NT2/D1 (cell line): Measurements from ENCODE around the gene CH25H.

ENCODE experiments used
- DNase-seq: peaks from one replicate; pipeline ENCODE4 v3.0.0-alpha.2; 2011; ENCODE audit warnings: low read depth, low spot score
- H3K27me3 ChIP-seq: 2 replicates; pipeline ENCODE4 v1.6.0; 2011; ENCODE audit warnings: mild to moderate bottlenecking; ENCODE audit not compliant: insufficient read length, insufficient read depth
- H3K36me3 ChIP-seq: 2 replicates; pipeline ENCODE4 v1.6.1; 2011; ENCODE audit warnings: mild to moderate bottlenecking, low read length, mixed read lengths; ENCODE audit not compliant: insufficient read depth, insufficient read length
- H3K4me1 ChIP-seq: 2 replicates; pipeline ENCODE4 v1.5.1; 2011; ENCODE audit not compliant: insufficient read depth, insufficient read length
- H3K4me3 ChIP-seq: 2 replicates; pipeline ENCODE4 v1.5.1; 2011; ENCODE audit warnings: low read depth; ENCODE audit not compliant: insufficient read length
- H3K9ac ChIP-seq: 2 replicates; pipeline ENCODE4 v1.6.0; 2011; ENCODE audit warnings: low read depth; ENCODE audit not compliant: insufficient read length
- H3K9me3 ChIP-seq: 2 replicates; pipeline ENCODE4 v1.5.1; 2011; ENCODE audit warnings: mild to moderate bottlenecking, low read length; ENCODE audit not compliant: insufficient read depth
- SUZ12 ChIP-seq: IDR thresholded peaks from 2 replicates; pipeline ENCODE4 v1.6.1; 2011; ENCODE audit not compliant: insufficient read length, insufficient read depth; ENCODE audit errors: extremely low read depth
- YY1 ChIP-seq: IDR thresholded peaks from 2 replicates; pipeline ENCODE4 v1.6.1; 2011; ENCODE audit not compliant: insufficient read length, insufficient read depth
- ZNF274 ChIP-seq: IDR thresholded peaks from 2 replicates; pipeline ENCODE4 v1.6.1; 2011; ENCODE audit warnings: mild to moderate bottlenecking, low read depth, low read length

CH25H gene

GRCh38 chr10:89215511-89215910 lies 8.4 kb upstream of the CH25H start:
- no peaks in the 10 kb centered on the region for H3K36me3 ChIP-seq
- H3K4me1 ChIP-seq, result no peaks in the 10 kb centered on the region
- no peak overlapping the region for H3K9ac ChIP-seq
- TF ChIP-seq YY1 (no peak), ZNF274 (no peak), SUZ12 (no peak)
- no peaks in the 10 kb centered on the region for H3K9me3 ChIP-seq
- H3K27me3 ChIP-seq, result peaks cover 6% of the 10 kb centered on the region
- H3K4me3 ChIP-seq, result no peak overlapping the region
- no peak for DNase-seq

GRCh38 chr10:89214566-89215165 lies 7.5 kb upstream of the CH25H start:
- H3K4me1 ChIP-seq, result no peaks in the 10 kb centered on the region
- no peak overlapping the region for H3K9ac ChIP-seq
- peaks cover 13% of the 10 kb centered on the region for H3K27me3 ChIP-seq
- no peak for DNase-seq
- no peaks in the 10 kb centered on the region for H3K9me3 ChIP-seq
- no peaks in the 10 kb centered on the region for H3K36me3 ChIP-seq
- TF ChIP-seq ZNF274 (no peak), YY1 (no peak), SUZ12 (no peak)
- no peak overlapping the region for H3K4me3 ChIP-seq

- H3K9ac ChIP-seq, result no peak overlapping the region
- TF ChIP-seq ZNF274 (no peak), SUZ12 (no peak), YY1 (no peak)
- DNase-seq, result no peak
- no peaks in the 10 kb centered on the region for H3K36me3 ChIP-seq
- H3K4me1 ChIP-seq, result no peaks in the 10 kb centered on the region
- H3K27me3 ChIP-seq, result peaks cover 27% of the 10 kb centered on the region
- H3K9me3 ChIP-seq, result no peaks in the 10 kb centered on the region
- no peak overlapping the region for H3K4me3 ChIP-seq
These were observed 6.2 kb upstream of the CH25H start for GRCh38 chr10:89213191-89213808.

GRCh38 chr10:89210794-89211425 lies 3.8 kb upstream of the CH25H start:
- Histone ChIP-seq H3K4me1 (peaks cover 6% of the 10 kb centered on the region), H3K9me3 (no peaks in the 10 kb centered on the region), H3K9ac (no peak overlapping the region), H3K36me3 (no peaks in the 10 kb centered on the region), H3K27me3 (peaks cover 51% of the 10 kb centered on the region), H3K4me3 (no peak overlapping the region)
- DNase-seq, result no peak
- TF ChIP-seq SUZ12, result no peak
- no peak for TF ChIP-seq ZNF274

GRCh38 chr10:89209718-89210117 lies 2.6 kb upstream of the CH25H start:
- H3K4me1 ChIP-seq, result peaks cover 6% of the 10 kb centered on the region
- H3K4me3 ChIP-seq, result no peak overlapping the region
- no peak overlapping the region for H3K9ac ChIP-seq
- H3K9me3 ChIP-seq, result no peaks in the 10 kb centered on the region
- DNase-seq, result no peak
- peaks cover 63% of the 10 kb centered on the region for H3K27me3 ChIP-seq
- no peaks in the 10 kb centered on the region for H3K36me3 ChIP-seq
- TF ChIP-seq YY1 (no peak), SUZ12 (no peak), ZNF274 (no peak)

- Histone ChIP-seq H3K27me3 (peaks cover 70% of the 10 kb centered on the region), H3K9me3 (no peaks in the 10 kb centered on the region), H3K4me3 (peak overlapping the region; percentile 33), H3K4me1 (peaks cover 6% of the 10 kb centered on the region), H3K36me3 (no peaks in the 10 kb centered on the region), H3K9ac (peak overlapping the region; percentile 72)
- DNase-seq, result no peak
- TF ChIP-seq ZNF274 (no peak), YY1 (no peak), SUZ12 (no peak)
These were observed 859 bp upstream of the CH25H start for GRCh38 chr10:89207801-89208551.

- H3K9ac ChIP-seq, result peak overlapping the region; percentile 36
- no peaks in the 10 kb centered on the region for H3K36me3 ChIP-seq
- no peak for DNase-seq
- H3K27me3 ChIP-seq, result peaks cover 70% of the 10 kb centered on the region
- no peaks in the 10 kb centered on the region for H3K9me3 ChIP-seq
- no peak for TF ChIP-seq ZNF274
- TF ChIP-seq SUZ12, result peak; percentile 45
- peaks cover 6% of the 10 kb centered on the region for H3K4me1 ChIP-seq
- H3K4me3 ChIP-seq, result peak overlapping the region; percentile 33
These were observed 526 bp downstream of the CH25H start for GRCh38 chr10:89206402-89207180.
